Peyer's patch (tissue), 4 donors: Measurements from ENCODE around the gene ASXL2. TPM values are rescaled to one million over a fixed set of nuclear protein-coding genes. Genes with fewer than 3 reads are reported as not detected.

Experiments used
- DNase-seq, 3 donors: peaks; one replicate each; pipeline ENCODE4 v3.0.0-alpha.2; 2017 to 2019
- H3K27ac ChIP-seq, 4 donors: fragments of 200-600 bp; sonication (generic); one replicate each; pipeline ENCODE4 v1.5.1; 2016 to 2019
- H3K27me3 ChIP-seq, 2 donors: fragments of 200-600 bp; sonication (generic); one replicate each; pipeline ENCODE4 v1.5.1; 2019
- H3K36me3 ChIP-seq, 3 donors: fragments of 200-600 bp; sonication (generic); one replicate each; pipeline ENCODE4 v1.5.1; 2016 to 2019
- H3K4me1 ChIP-seq, 4 donors: fragments of 200-600 bp; sonication (generic); one replicate each; pipeline ENCODE4 v1.5.1; 2016 to 2019
- H3K4me3 ChIP-seq, 4 donors: fragments of 200-600 bp; sonication (generic); 1 replicate in 3 of 4; 2 replicates in 1 of 4; pipeline ENCODE4 v1.5.1; 2016 to 2019; ENCODE audit warnings: mild to moderate bottlenecking in 1 of 4
- H3K9me3 ChIP-seq, 4 donors: fragments of 200-600 bp; sonication (generic); one replicate each; pipeline ENCODE4 v1.5.1; 2016 to 2019; ENCODE audit warnings: mild to moderate bottlenecking in 1 of 4
- POLR2A ChIP-seq, 2 donors: fragments of 450-650 bp; IDR thresholded peaks; one replicate each; pipeline ENCODE4 v1.5.1; 2017; ENCODE audit warnings: antibody characterized with exemption in 2 of 2, mild to moderate bottlenecking in 2 of 2, moderate library complexity in 2 of 2
- total RNA-seq, 4 donors: library from RNA; depleted of rRNA; stranded (reverse); fragments of >200 nt; gene quantifications; one replicate each; pipeline ENCODE4 v1.1.0, GENCODE V29; 2016
- TF ChIP-seq, protein P1 (sequence below), 6 experiments: fragments of 450-650 bp in 4 of 6; fragments of 200-600 bp in 2 of 6; sonication (generic) in 1 of 6; IDR thresholded peaks; one replicate each; pipeline ENCODE4 v1.5.1; 2017 to 2019; ENCODE audit warnings: antibody characterized with exemption in 6 of 6, mild to moderate bottlenecking in 3 of 6, moderate library complexity in 1 of 6

The ASXL2 gene
- total RNA-seq, 4 donors from 2014 or later: 17.0 to 28.9 (median 19.8) TPM

DNA sequence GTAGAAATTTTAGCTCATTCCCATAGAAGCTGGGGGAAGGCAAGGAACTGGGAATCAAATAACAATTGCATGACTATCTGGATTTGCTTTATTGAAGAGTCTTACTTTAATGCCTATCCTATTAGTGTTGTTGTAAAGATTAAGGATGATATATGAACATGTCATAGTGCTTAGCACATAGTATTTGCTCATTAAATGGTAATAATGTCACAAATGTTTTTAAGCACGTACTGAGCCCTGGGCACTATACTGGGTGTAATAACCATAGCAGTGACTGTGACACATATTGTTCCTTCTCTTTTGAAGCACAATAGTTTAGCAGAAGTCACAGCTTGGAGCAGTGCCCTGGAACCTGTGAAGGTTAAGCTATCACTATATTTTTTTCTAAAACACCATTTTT, 157.7 kb downstream of the ASXL2 start:
- H3K27me3 ChIP-seq: no peaks in the 10 kb centered on the region
- no peak overlapping the region for H3K4me3 ChIP-seq
- no peaks in the 10 kb centered on the region for H3K36me3 ChIP-seq
- no peak for DNase-seq
- no peaks in the 10 kb centered on the region for H3K9me3 ChIP-seq
- H3K4me1 ChIP-seq: no peaks in the 10 kb centered on the region
- TF ChIP-seq POLR2A (IDR thresholded peaks at IDR 0.05): no peak
- TF ChIP-seq, protein P1, sequence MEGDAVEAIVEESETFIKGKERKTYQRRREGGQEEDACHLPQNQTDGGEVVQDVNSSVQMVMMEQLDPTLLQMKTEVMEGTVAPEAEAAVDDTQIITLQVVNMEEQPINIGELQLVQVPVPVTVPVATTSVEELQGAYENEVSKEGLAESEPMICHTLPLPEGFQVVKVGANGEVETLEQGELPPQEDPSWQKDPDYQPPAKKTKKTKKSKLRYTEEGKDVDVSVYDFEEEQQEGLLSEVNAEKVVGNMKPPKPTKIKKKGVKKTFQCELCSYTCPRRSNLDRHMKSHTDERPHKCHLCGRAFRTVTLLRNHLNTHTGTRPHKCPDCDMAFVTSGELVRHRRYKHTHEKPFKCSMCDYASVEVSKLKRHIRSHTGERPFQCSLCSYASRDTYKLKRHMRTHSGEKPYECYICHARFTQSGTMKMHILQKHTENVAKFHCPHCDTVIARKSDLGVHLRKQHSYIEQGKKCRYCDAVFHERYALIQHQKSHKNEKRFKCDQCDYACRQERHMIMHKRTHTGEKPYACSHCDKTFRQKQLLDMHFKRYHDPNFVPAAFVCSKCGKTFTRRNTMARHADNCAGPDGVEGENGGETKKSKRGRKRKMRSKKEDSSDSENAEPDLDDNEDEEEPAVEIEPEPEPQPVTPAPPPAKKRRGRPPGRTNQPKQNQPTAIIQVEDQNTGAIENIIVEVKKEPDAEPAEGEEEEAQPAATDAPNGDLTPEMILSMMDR (IDR thresholded peaks at IDR 0.05): no peak
- no peak overlapping the region for H3K27ac ChIP-seq

DNA sequence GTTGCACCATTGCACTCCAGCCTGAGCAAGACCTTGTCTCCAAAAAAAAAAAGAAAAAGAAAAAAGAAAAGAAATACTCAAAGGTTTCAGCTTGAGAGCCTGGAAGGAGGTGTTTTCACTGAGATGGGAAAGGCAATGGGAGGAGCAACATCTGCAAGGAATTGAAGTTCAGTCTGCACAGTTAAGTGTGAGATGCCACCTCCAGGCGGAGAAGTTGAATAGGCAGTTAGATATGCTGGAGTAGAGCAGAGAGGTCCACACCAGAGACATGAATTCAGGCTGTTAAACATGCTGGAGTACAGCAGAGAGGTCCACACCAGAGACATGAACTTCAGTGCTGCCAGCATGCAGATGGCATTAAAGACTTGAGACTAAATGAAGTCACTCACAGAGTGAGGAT, 163.5 kb downstream of the ASXL2 start:
- H3K27ac ChIP-seq: no peak overlapping the region
- no peak overlapping the region for H3K4me3 ChIP-seq
- H3K36me3 ChIP-seq: no peaks in the 10 kb centered on the region
- TF ChIP-seq POLR2A (IDR thresholded peaks at IDR 0.05): no peak
- TF ChIP-seq, protein P1 (IDR thresholded peaks at IDR 0.05): peak in 2 of 6 experiments; percentile 8 to 11
- no peaks in the 10 kb centered on the region for H3K27me3 ChIP-seq
- H3K4me1 ChIP-seq: no peaks in the 10 kb centered on the region
- DNase-seq: no peak
- H3K9me3 ChIP-seq: no peaks in the 10 kb centered on the region

DNA sequence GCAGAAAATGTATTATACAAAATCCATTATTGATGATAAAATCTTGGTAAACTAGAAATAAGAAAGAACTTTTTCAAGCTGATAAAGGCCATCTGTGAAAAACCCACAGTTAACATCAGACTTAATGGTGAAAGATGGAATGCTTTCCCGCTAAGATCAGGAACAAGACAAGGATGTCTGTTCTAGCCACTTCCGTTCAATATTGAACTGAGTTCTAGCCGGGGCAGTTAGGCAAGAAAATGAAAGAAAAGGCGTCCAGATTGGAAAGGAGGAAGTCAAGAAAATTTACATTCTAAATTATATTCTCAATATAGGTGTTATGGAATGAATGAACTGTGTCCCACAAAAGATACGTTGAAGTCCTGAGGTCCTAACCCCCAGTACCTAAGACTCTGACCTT, 165.8 kb downstream of the ASXL2 start:
- no peak for DNase-seq
- Histone ChIP-seq H3K4me1 (no peaks in the 10 kb centered on the region), H3K9me3 (no peaks in the 10 kb centered on the region), H3K27me3 (no peaks in the 10 kb centered on the region), H3K4me3 (no peak overlapping the region), H3K27ac (no peak overlapping the region), H3K36me3 (no peaks in the 10 kb centered on the region)
- TF ChIP-seq, protein P1 (IDR thresholded peaks at IDR 0.05): no peak

DNA sequence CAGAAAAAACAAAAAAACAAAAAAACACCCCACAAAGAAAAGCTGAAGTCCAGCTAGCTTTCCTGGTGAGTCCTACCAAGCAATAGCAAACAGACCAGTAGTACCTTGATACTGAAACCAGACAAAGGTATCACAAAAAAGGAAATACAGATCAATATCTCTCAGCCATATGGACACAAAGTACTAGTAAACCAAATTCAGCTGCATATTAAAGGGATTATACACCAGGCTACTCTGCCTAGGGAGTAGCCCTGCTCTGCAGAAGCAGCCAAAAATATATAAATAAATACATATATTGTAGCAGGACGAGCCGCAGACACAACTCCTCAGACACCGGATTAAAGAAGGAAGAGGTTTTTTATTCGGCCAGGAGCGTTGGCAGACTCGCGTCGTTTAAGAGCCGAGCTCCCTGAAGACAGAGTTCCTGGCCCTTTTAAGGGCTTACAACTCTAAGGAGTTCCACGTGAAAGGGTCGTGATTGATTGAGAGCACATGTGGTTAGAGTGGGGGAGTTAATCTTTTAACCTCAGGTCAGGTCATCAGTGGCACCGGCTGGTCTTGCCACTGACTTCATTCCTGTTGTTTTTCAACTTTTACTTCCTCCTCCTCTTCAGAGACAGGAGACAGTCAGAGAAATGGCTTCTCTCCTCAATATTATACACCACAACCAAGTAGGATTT, 166.5 kb downstream of the ASXL2 start:
- H3K4me1 ChIP-seq: no peaks in the 10 kb centered on the region
- no peaks in the 10 kb centered on the region for H3K9me3 ChIP-seq
- no peak for DNase-seq
- no peaks in the 10 kb centered on the region for H3K27me3 ChIP-seq
- peak overlapping the region in 2 of 4 donors; percentile 5 to 25 for H3K4me3 ChIP-seq
- no peak overlapping the region for H3K27ac ChIP-seq
- TF ChIP-seq, protein P1 (IDR thresholded peaks at IDR 0.05): no peak
- TF ChIP-seq POLR2A (IDR thresholded peaks at IDR 0.05): no peak
- H3K36me3 ChIP-seq: no peaks in the 10 kb centered on the region

DNA sequence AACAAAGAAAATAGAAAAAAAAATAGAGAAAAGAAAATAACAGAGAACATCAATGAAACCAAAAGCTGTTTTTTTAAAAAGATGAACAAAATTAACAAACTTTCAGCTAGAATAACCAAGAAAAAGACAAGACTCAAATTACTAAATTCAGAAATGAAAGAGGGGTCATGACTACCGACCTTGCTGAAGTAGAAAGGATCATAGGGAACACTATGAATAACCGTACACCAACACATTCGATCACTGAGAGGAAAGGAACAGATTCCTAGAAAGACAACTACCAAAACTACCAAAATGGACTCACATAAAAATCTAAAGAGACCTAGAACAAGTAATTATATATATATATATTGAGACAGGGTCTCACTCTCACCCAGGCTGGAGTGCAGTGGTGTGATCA, 167.5 kb downstream of the ASXL2 start:
- H3K36me3 ChIP-seq: no peaks in the 10 kb centered on the region
- H3K4me3 ChIP-seq: no peak overlapping the region
- no peaks in the 10 kb centered on the region for H3K27me3 ChIP-seq
- no peak for DNase-seq
- TF ChIP-seq, protein P1 (IDR thresholded peaks at IDR 0.05): no peak
- H3K4me1 ChIP-seq: no peaks in the 10 kb centered on the region
- no peak overlapping the region for H3K27ac ChIP-seq
- H3K9me3 ChIP-seq: no peaks in the 10 kb centered on the region

DNA sequence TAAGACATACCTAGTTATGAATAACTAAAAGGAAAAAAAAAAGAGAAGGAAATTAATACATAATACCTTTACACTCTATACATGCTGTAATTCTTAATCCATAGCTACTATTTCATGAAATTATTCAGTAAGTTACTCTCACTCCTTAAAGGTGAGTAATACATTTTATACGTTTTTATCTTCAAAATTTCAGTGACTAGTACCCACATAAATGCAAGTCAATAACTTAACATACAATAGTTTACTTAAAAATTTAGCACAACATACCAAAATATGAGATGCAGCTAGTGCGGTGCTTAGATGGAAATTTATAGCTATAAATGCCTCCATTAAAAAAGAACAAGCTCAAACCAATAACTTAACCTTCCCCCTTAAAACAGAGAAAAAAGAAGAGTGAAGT, 168.9 kb downstream of the ASXL2 start:
- DNase-seq: no peak
- TF ChIP-seq, protein P1 (IDR thresholded peaks at IDR 0.05): no peak
- no peak for TF ChIP-seq POLR2A (IDR thresholded peaks at IDR 0.05)
- H3K27me3 ChIP-seq: no peaks in the 10 kb centered on the region
- no peaks in the 10 kb centered on the region for H3K9me3 ChIP-seq
- H3K36me3 ChIP-seq: no peaks in the 10 kb centered on the region
- H3K27ac ChIP-seq: no peak overlapping the region
- H3K4me3 ChIP-seq: no peak overlapping the region
- H3K4me1 ChIP-seq: no peaks in the 10 kb centered on the region
